ENCODE data around the gene OR9Q1.

DNA sequence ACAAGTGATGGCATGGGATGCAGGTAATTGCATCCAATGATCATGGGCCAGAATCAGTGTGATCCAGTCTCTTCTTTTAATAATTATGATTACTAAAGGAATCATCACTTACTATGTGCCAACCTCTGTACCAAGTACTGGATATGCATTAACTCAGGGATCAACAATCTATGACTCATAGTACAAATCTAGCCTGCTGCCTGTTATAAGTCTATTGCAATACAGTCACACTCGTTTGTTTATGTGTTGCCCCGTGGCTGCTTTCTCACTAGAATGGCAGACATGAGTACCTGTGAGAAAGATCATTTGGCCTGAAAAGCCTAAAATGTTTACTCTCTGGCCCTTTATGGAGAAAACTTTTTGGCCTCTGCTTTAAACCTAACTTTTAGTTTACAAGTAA is 52.1 kb downstream of the OR9Q1 start:
- TF ChIP-seq EZH2phosphoT487 (IDR thresholded peaks at IDR 0.05; ENCODE audit: borderline replicate concordance): no peak
- TF ChIP-seq, protein P1, sequence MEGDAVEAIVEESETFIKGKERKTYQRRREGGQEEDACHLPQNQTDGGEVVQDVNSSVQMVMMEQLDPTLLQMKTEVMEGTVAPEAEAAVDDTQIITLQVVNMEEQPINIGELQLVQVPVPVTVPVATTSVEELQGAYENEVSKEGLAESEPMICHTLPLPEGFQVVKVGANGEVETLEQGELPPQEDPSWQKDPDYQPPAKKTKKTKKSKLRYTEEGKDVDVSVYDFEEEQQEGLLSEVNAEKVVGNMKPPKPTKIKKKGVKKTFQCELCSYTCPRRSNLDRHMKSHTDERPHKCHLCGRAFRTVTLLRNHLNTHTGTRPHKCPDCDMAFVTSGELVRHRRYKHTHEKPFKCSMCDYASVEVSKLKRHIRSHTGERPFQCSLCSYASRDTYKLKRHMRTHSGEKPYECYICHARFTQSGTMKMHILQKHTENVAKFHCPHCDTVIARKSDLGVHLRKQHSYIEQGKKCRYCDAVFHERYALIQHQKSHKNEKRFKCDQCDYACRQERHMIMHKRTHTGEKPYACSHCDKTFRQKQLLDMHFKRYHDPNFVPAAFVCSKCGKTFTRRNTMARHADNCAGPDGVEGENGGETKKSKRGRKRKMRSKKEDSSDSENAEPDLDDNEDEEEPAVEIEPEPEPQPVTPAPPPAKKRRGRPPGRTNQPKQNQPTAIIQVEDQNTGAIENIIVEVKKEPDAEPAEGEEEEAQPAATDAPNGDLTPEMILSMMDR (conservative IDR thresholded peaks at IDR 0.05; ENCODE audit: low read length): no peak

All from Loucy (cell line).